22Rv1 (cell line): ENCODE measurements around the gene USH2A.

Experiments used
- ZFX ChIP-seq: fragments of 450-650 bp; IDR thresholded peaks from 2 replicates; pipeline ENCODE4 v1.6.1; 2017; ENCODE audit warnings: antibody characterized with exemption, borderline replicate concordance
- TF ChIP-seq, protein P1 (sequence below): fragments of 450-650 bp; IDR thresholded peaks from 2 replicates; pipeline ENCODE4 v1.5.1; 2017; ENCODE audit warnings: mild to moderate bottlenecking

DNA sequence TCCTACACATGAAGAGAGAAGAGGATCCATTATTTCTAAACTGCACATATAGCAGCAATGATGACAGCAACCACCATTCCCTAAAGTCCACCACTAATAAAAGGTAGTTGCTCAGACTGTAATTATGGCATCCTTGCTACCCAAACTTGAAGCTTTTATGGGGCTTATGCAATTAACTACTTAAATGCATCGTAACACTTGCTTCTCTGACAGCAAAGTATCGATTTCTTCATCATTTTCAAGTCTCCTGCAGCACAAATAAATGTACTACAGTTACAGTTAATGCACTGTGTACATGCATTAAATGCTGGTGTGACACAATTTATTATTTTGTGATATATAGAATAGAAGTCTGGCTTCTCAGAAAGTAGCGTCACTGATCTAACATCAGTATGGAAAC is 241.7 kb downstream of the USH2A start:
- TF ChIP-seq, protein P1, sequence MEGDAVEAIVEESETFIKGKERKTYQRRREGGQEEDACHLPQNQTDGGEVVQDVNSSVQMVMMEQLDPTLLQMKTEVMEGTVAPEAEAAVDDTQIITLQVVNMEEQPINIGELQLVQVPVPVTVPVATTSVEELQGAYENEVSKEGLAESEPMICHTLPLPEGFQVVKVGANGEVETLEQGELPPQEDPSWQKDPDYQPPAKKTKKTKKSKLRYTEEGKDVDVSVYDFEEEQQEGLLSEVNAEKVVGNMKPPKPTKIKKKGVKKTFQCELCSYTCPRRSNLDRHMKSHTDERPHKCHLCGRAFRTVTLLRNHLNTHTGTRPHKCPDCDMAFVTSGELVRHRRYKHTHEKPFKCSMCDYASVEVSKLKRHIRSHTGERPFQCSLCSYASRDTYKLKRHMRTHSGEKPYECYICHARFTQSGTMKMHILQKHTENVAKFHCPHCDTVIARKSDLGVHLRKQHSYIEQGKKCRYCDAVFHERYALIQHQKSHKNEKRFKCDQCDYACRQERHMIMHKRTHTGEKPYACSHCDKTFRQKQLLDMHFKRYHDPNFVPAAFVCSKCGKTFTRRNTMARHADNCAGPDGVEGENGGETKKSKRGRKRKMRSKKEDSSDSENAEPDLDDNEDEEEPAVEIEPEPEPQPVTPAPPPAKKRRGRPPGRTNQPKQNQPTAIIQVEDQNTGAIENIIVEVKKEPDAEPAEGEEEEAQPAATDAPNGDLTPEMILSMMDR, result no peak
- TF ChIP-seq ZFX, result no peak
